Neural crest cell (in vitro differentiated cells): Measurements from ENCODE around the gene HLA-F. TPM values are rescaled to one million over a fixed set of nuclear protein-coding genes. Genes with fewer than 3 reads are reported as not detected.

Source experiments
- DNase-seq: peaks from one replicate; pipeline ENCODE4 v3.0.0; 2021; ENCODE audit warnings: low read depth, mixed read lengths, low spot score
- H3K27ac Mint-ChIP-seq: one replicate; pipeline ENCODE4 v1.8.0; 2021; ENCODE audit warnings: mild to moderate bottlenecking, mixed read lengths; ENCODE audit not compliant: unreplicated experiment
- H3K27me3 Mint-ChIP-seq: 2 replicates; pipeline ENCODE4 v1.8.0; 2021; ENCODE audit warnings: low read depth, mild to moderate bottlenecking, mixed read lengths
- H3K36me3 Mint-ChIP-seq: 2 replicates; pipeline ENCODE4 v1.8.0; 2021; ENCODE audit warnings: low read depth, mild to moderate bottlenecking, mixed read lengths
- H3K4me1 Mint-ChIP-seq: 2 replicates; pipeline ENCODE4 v1.8.0; 2021; ENCODE audit warnings: mixed read lengths
- H3K4me3 Mint-ChIP-seq: one replicate; pipeline ENCODE4 v1.8.0; 2021; ENCODE audit warnings: mild to moderate bottlenecking, mixed read lengths
- H3K9me3 Mint-ChIP-seq: 2 replicates; pipeline ENCODE4 v1.8.0; 2021; ENCODE audit warnings: mixed read lengths
- CTCF ChIP-seq: fragments of 200-600 bp; sonication (generic); conservative IDR thresholded peaks from 2 replicates; pipeline ENCODE4 v1.5.0; 2021; ENCODE audit warnings: antibody characterized with exemption, mild to moderate bottlenecking
- total RNA-seq: library from RNA; stranded (reverse); gene quantifications from 2 replicates; pipeline ENCODE4 v1.2.1, GENCODE V29; 2021

Gene HLA-F
- total RNA-seq, 1 donor from 2014 or later = 0.98 TPM

- Mint-ChIP-seq H3K4me1 (peaks cover 26% of the 10 kb centered on the region), H3K27ac (no peak overlapping the region), H3K27me3 (peaks cover 79% of the 10 kb centered on the region), H3K36me3 (no peaks in the 10 kb centered on the region), H3K9me3 (no peaks in the 10 kb centered on the region), H3K4me3 (peak overlapping the region; percentile 88)
- no peak for DNase-seq
- no peak for TF ChIP-seq CTCF
These were observed 26.1 kb downstream of the HLA-F start for GRCh38 chr6:29749308-29749662.

- Mint-ChIP-seq H3K4me3 (peak overlapping the region; percentile 88), H3K27me3 (peaks cover 79% of the 10 kb centered on the region), H3K4me1 (peaks cover 26% of the 10 kb centered on the region), H3K36me3 (no peaks in the 10 kb centered on the region), H3K27ac (no peak overlapping the region), H3K9me3 (no peaks in the 10 kb centered on the region)
- TF ChIP-seq CTCF = no peak
- DNase-seq = no peak
These were observed 26.4 kb downstream of the HLA-F start for GRCh38 chr6:29749668-29750067.

DNA sequence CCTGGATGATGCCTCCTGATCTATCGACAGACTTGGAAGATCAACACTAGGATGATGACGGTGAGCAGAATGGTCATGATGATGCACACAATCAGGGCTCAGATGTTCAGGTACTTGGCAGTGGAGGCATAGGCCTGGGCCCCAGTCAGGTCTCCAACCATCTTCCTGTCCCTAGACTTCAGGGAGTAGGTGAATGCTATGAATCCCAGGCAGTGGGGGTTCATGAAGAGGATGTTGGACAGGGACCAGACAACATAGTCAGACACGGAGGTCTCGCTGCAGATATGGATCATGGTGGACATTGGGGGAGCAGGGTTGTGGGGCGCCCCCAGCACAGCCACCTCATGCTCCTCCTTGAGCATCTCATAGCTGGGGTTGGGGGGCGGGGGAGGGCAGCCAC is 27.5 kb downstream of the HLA-F start:
- Mint-ChIP-seq H3K4me1 (peaks cover 26% of the 10 kb centered on the region), H3K9me3 (no peaks in the 10 kb centered on the region), H3K27me3 (peaks cover 69% of the 10 kb centered on the region), H3K4me3 (peak overlapping the region; percentile 88), H3K36me3 (no peaks in the 10 kb centered on the region), H3K27ac (no peak overlapping the region)
- no peak for DNase-seq
- no peak for TF ChIP-seq CTCF

GRCh38 chr6:29751480-29751879 is 28.2 kb downstream of the HLA-F start:
- peak overlapping the region; percentile 98 for H3K4me3 Mint-ChIP-seq
- H3K27ac Mint-ChIP-seq = no peak overlapping the region
- H3K36me3 Mint-ChIP-seq = no peaks in the 10 kb centered on the region
- no peak for DNase-seq
- H3K9me3 Mint-ChIP-seq = no peaks in the 10 kb centered on the region
- TF ChIP-seq CTCF = no peak
- peaks cover 26% of the 10 kb centered on the region for H3K4me1 Mint-ChIP-seq
- H3K27me3 Mint-ChIP-seq = peaks cover 61% of the 10 kb centered on the region

DNA sequence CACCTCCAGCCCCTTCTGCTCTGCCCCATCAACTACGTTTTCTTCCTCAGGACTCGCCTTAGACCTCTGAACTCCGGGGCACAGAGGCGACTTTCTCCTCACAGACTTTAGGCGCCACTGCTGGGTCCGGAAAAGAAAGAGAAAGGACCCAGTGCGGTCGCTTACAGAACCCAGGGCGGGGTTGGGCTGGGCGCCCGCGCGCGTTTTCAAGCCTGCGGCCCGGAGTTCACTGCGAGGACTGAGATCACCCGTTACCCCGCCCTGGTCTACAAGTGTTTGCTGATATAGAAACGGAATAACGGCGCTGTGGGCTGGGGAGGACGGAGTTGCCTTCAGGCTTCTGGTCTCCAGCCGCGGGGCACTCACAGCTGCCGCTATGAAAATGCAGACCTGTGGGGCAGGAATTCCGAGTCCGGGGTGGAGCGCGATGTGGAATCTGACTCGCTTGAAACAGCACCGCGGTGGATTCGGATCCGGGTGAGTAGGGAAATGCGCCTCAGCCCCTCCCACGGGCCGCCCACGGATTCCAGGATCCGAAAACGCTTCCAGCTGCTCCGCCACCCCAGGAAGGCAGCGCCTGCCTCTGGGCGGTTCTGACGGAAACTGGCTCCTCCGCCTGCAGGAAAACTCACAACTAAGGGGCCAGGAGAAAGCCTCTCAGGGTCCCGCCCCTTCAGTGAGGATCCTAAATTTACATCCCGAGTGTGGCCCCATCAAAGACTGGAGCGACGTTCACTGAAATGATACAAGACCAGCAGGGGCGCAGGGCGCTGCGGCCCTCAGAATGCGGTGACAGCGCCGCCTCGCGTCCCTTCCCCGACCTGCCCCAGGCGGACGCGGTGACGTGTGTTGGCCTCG is 29.4 kb downstream of the HLA-F start:
- TF ChIP-seq CTCF = peak; percentile 88
- Mint-ChIP-seq H3K27me3 (peaks cover 49% of the 10 kb centered on the region), H3K27ac (peak overlapping the region; percentile 82), H3K9me3 (no peaks in the 10 kb centered on the region), H3K36me3 (no peaks in the 10 kb centered on the region), H3K4me1 (peaks cover 33% of the 10 kb centered on the region), H3K4me3 (peak overlapping the region; percentile 98)
- peak; percentile 88 for DNase-seq
